NT2/D1 (cell line): ENCODE data around the gene ADNP2.

Experiments
- DNase-seq: peaks from one replicate; pipeline ENCODE4 v3.0.0-alpha.2; 2011; ENCODE audit warnings: low read depth, low spot score
- H3K27me3 ChIP-seq: 2 replicates; pipeline ENCODE4 v1.6.0; 2011; ENCODE audit warnings: mild to moderate bottlenecking; ENCODE audit not compliant: insufficient read length, insufficient read depth
- H3K36me3 ChIP-seq: 2 replicates; pipeline ENCODE4 v1.6.1; 2011; ENCODE audit warnings: mild to moderate bottlenecking, low read length, mixed read lengths; ENCODE audit not compliant: insufficient read depth, insufficient read length
- H3K4me1 ChIP-seq: 2 replicates; pipeline ENCODE4 v1.5.1; 2011; ENCODE audit not compliant: insufficient read depth, insufficient read length
- H3K4me3 ChIP-seq: 2 replicates; pipeline ENCODE4 v1.5.1; 2011; ENCODE audit warnings: low read depth; ENCODE audit not compliant: insufficient read length
- H3K9ac ChIP-seq: 2 replicates; pipeline ENCODE4 v1.6.0; 2011; ENCODE audit warnings: low read depth; ENCODE audit not compliant: insufficient read length
- H3K9me3 ChIP-seq: 2 replicates; pipeline ENCODE4 v1.5.1; 2011; ENCODE audit warnings: mild to moderate bottlenecking, low read length; ENCODE audit not compliant: insufficient read depth
- SUZ12 ChIP-seq: IDR thresholded peaks from 2 replicates; pipeline ENCODE4 v1.6.1; 2011; ENCODE audit not compliant: insufficient read length, insufficient read depth; ENCODE audit errors: extremely low read depth
- YY1 ChIP-seq: IDR thresholded peaks from 2 replicates; pipeline ENCODE4 v1.6.1; 2011; ENCODE audit not compliant: insufficient read length, insufficient read depth
- ZNF274 ChIP-seq: IDR thresholded peaks from 2 replicates; pipeline ENCODE4 v1.6.1; 2011; ENCODE audit warnings: mild to moderate bottlenecking, low read depth, low read length

Gene ADNP2

DNA sequence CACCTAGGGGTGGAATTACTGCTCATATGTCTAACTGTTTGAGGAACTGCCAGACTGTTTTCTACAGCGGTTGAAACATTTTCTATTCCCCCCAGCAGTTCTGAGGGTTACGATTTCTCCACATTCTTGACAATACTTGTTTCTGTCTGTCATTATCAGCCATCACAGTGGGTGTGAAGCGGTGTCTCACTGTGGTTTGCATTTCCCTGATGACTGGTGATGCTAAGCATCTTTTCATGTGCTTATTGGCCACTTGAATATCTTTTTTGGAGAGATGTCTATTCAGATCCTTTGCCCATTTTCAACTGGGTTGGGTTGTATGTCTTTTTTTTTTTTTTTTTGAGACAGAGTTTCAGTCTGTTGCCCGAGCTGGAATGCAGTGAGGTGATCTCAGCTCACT, 63.0 kb downstream of the ADNP2 start:
- Histone ChIP-seq H3K27me3 (no peaks in the 10 kb centered on the region), H3K4me1 (peaks cover 3% of the 10 kb centered on the region), H3K4me3 (no peak overlapping the region), H3K36me3 (peaks cover 3% of the 10 kb centered on the region), H3K9ac (no peak overlapping the region), H3K9me3 (no peaks in the 10 kb centered on the region)
- no peak for DNase-seq
- TF ChIP-seq YY1, result no peak
- no peak for TF ChIP-seq SUZ12
- TF ChIP-seq ZNF274, result no peak

DNA sequence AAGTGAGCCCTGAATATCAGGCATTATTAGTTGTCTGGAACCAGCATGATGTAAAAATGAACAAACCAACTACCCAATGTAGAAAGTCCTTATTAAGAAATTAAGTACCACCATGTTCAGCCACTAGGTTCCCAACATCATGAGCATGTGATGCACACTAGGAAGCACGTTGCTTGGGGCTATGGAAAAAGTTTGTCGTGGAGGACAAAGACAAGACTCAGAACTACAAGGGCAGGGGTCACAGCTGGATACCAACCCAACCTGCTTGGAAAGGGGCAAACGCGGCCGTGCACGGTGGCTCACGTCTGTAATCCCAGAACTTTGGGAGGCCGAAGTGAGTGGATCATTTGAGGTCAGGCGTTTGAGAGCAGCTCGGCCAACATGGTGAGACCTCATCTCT, 64.0 kb downstream of the ADNP2 start:
- H3K9me3 ChIP-seq, result no peaks in the 10 kb centered on the region
- H3K27me3 ChIP-seq, result no peaks in the 10 kb centered on the region
- H3K9ac ChIP-seq, result no peak overlapping the region
- TF ChIP-seq ZNF274 (no peak), SUZ12 (no peak), YY1 (no peak)
- no peak overlapping the region for H3K4me3 ChIP-seq
- no peak for DNase-seq
- peaks cover 3% of the 10 kb centered on the region for H3K36me3 ChIP-seq
- H3K4me1 ChIP-seq, result peaks cover 3% of the 10 kb centered on the region

DNA sequence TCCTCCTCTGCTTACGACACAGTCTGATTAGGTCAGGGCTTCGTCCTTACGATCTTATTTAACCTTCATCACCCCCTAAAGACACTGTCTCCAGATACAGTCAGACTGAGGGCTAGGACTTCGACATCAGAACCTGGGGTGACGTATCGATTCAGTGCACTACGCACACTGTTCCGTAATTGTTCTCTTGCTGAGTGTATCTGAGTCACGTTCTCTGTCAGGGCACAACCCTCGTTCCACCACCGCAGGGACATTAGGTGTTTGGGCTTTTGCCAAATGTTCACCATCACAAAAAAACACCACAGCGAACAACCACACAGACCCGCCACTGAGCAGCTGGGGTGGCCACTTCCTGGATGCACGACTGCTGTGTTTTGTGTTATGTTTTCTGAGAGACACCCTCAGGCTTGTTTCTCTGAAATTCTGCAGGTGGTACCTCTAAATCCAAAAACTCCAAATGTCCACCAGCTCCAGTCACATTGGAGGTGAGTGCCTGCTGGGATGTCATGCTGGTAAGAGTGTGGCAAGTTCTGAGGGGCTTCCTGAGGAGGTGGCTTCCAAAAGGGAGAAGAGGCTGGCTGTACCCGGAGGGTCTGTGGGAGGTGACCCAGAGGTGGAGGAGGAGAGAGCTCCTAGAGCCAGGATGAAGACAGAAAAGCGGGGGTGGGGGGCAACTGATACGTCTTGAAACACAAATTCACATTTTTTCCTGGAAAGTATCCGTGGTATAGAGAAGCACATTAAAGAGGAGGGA, 66.6 kb downstream of the ADNP2 start:
- H3K4me3 ChIP-seq, result no peak overlapping the region
- H3K9ac ChIP-seq, result no peak overlapping the region
- no peaks in the 10 kb centered on the region for H3K36me3 ChIP-seq
- DNase-seq, result no peak
- no peaks in the 10 kb centered on the region for H3K9me3 ChIP-seq
- H3K4me1 ChIP-seq, result peaks cover 3% of the 10 kb centered on the region
- TF ChIP-seq ZNF274 (no peak), YY1 (no peak), SUZ12 (no peak)
- no peaks in the 10 kb centered on the region for H3K27me3 ChIP-seq

DNA sequence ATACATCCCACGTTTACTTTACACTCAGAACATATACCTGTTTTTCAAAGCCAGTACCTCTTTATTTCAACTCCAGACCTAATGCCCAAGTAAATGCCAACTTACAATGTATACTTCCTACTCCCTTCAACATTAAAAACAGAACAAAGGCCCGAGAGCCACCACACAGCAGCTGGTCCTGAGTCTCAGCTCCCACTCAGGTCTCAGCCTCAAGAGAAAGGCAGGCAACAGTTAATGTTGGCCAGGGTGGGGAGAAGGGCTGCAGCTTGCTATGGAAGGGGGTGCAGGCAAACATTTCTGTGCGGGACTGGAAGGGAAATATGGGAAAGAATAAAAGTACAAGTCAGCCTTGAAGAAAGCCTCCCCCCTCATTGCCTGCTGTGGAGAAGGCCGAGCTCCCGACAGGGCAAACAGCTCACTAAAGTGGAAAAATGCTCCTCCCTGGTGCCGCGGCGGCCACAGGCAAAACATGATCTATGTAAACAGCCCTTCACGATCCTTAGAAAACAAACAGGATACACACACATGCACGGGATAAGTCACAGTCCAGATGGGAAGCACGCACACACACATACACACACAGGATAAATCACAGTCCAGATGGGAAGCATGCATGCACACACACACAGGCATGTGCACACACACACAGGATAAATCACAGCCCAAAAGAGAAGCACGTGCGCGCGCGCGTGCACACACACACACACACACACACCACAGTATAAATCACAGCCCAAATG, 67.4 kb downstream of the ADNP2 start:
- TF ChIP-seq SUZ12 (no peak), YY1 (no peak), ZNF274 (no peak)
- Histone ChIP-seq H3K27me3 (no peaks in the 10 kb centered on the region), H3K36me3 (no peaks in the 10 kb centered on the region), H3K9me3 (no peaks in the 10 kb centered on the region), H3K9ac (no peak overlapping the region), H3K4me1 (peaks cover 3% of the 10 kb centered on the region), H3K4me3 (no peak overlapping the region)
- no peak for DNase-seq

DNA sequence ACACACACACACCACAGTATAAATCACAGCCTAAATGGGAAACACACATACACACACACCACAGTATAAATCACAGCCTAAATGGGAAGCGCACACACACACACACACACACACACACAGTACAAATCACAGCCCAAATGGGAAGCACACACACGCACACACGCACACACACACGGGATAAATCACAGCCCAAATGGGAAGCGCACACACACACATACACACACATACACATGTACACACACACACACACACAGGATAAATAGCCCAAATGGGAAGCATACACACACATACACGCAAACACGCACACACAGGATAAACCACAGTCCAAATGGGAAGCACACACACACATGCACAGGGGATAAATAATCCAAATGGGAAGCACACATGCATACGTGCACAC, 68.1 kb downstream of the ADNP2 start:
- Histone ChIP-seq H3K4me3 (no peak overlapping the region), H3K27me3 (no peaks in the 10 kb centered on the region), H3K36me3 (no peaks in the 10 kb centered on the region), H3K4me1 (peaks cover 3% of the 10 kb centered on the region), H3K9me3 (no peaks in the 10 kb centered on the region), H3K9ac (no peak overlapping the region)
- TF ChIP-seq ZNF274, result no peak
- TF ChIP-seq SUZ12, result no peak
- TF ChIP-seq YY1, result no peak
- DNase-seq, result no peak

DNA sequence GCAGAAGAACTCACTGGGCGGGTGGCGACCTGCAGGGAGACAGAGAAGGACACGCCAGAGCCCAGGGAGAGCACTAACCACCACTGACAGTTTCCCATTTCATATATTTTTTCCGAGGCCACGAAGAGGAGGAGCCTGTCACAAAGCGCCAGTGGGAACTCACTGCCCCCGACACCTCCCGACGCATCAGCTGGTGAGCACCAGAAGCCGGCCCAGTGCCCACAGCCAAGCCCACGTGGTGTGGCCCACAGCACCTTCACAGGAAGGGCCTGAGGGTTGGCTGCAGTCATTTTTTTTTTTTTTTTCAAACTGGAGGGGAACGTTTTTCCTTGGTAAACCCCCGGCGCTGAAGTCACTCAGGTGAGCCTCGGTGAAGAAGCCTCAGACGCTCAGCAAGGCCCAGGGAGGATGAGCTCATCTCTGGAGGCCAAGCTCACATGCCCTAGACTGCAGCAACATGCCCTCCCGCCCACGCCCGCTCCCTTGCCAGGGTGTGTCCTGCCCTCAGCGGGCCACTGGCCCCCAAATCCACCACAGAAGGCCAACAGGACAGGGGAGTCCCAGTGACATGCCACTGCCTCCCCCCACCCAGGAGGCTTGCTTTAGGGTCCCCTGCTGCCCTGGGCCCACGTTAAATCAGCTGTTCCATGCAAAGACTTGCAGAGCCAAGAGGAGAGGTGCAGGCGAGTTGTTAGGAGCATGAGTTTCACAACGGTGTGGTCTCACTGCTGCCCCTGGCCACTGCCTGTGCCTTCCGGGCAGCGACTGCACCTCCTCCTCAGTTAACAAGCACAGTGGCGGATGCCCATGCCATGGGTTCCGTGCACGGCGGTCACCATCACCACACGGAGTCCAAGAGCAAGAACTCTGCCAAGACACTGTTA, 70.1 kb downstream of the ADNP2 start:
- DNase-seq, result no peak
- Histone ChIP-seq H3K9me3 (no peaks in the 10 kb centered on the region), H3K4me1 (peaks cover 6% of the 10 kb centered on the region), H3K36me3 (no peaks in the 10 kb centered on the region), H3K27me3 (no peaks in the 10 kb centered on the region), H3K9ac (no peak overlapping the region), H3K4me3 (no peak overlapping the region)
- TF ChIP-seq ZNF274 (no peak), YY1 (no peak), SUZ12 (no peak)
